KG1 (cell line): ENCODE data around the gene LRRC8C.

ENCODE experiments used
- DNase-seq: peaks from one replicate; lab custom pipeline; 2025; lab: John Stamatoyannopoulos, UW

LRRC8C gene

DNA sequence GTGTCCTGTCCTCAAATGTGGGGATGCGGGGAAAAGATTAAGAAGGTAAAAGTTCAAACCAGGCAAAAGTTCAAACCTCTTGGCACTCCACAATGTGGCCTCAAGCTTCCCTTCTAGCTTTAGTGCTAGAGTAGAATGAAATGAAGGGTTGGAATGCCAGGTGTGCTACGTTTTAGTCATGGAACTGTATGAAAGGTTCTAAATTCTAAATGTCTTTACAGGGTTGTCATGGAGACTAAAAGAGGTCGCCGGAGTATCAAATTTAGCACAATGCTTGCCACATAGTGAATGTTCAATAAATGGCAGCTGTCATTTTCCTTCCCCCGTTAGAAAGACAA is 130.7 kb downstream of the LRRC8C start:
- DNase-seq: no peak

- DNase-seq: no peak
Observed at GRCh38 chr1:89765774-89766173, 132.9 kb downstream of the LRRC8C start.

GRCh38 chr1:89767618-89768017 is 134.7 kb downstream of the LRRC8C start:
- no peak for DNase-seq
